ENCODE results near the gene NKD2. TPM values are rescaled to one million over a fixed set of nuclear protein-coding genes. Genes with fewer than 3 reads are reported as not detected.
A peak's percentile ranks its signal among the peaks of the same experiment; 100 is the strongest.

The NKD2 gene
- total RNA-seq, 1 donor from 2014 or later: 1.7 TPM

GRCh38 chr5:962386-962785 lies 46.2 kb upstream of the NKD2 start:
- no peak for TF ChIP-seq CTCF (IDR thresholded peaks at IDR 0.05; ENCODE audit: insufficient read depth, low read length, poor library complexity, severe bottlenecking)
- no peak overlapping the region for H3K4me3 ChIP-seq (ENCODE audit: low read depth, low read length)
- no peak for DNase-seq (ENCODE audit: low read depth)
- H3K36me3 ChIP-seq (ENCODE audit: control insufficient read depth, insufficient read depth, low read length): no peaks in the 10 kb centered on the region
- H3K27me3 ChIP-seq (ENCODE audit: control insufficient read depth, insufficient read depth, low read length): peaks cover 51% of the 10 kb centered on the region

GRCh38 chr5:962801-963200 lies 45.8 kb upstream of the NKD2 start:
- no peak for TF ChIP-seq CTCF (IDR thresholded peaks at IDR 0.05; ENCODE audit: insufficient read depth, low read length, poor library complexity, severe bottlenecking)
- peaks cover 52% of the 10 kb centered on the region for H3K27me3 ChIP-seq (ENCODE audit: control insufficient read depth, insufficient read depth, low read length)
- H3K36me3 ChIP-seq (ENCODE audit: control insufficient read depth, insufficient read depth, low read length): no peaks in the 10 kb centered on the region
- no peak for DNase-seq (ENCODE audit: low read depth)
- no peak overlapping the region for H3K4me3 ChIP-seq (ENCODE audit: low read depth, low read length)

- Histone ChIP-seq H3K36me3 (ENCODE audit: control insufficient read depth, insufficient read depth, low read length) (no peaks in the 10 kb centered on the region), H3K27me3 (ENCODE audit: control insufficient read depth, insufficient read depth, low read length) (peaks cover 55% of the 10 kb centered on the region), H3K4me3 (ENCODE audit: low read depth, low read length) (no peak overlapping the region)
- DNase-seq (ENCODE audit: low read depth): no peak
- TF ChIP-seq CTCF (IDR thresholded peaks at IDR 0.05; ENCODE audit: insufficient read depth, low read length, poor library complexity, severe bottlenecking): no peak
Measured at GRCh38 chr5:963310-963672, 45.3 kb upstream of the NKD2 start.

GRCh38 chr5:963673-964531 lies 44.7 kb upstream of the NKD2 start:
- peaks cover 58% of the 10 kb centered on the region for H3K27me3 ChIP-seq (ENCODE audit: control insufficient read depth, insufficient read depth, low read length)
- DNase-seq (ENCODE audit: low read depth): peak; percentile 14
- no peaks in the 10 kb centered on the region for H3K36me3 ChIP-seq (ENCODE audit: control insufficient read depth, insufficient read depth, low read length)
- no peak for TF ChIP-seq CTCF (IDR thresholded peaks at IDR 0.05; ENCODE audit: insufficient read depth, low read length, poor library complexity, severe bottlenecking)
- H3K4me3 ChIP-seq (ENCODE audit: low read depth, low read length): no peak overlapping the region

- no peak for TF ChIP-seq CTCF (IDR thresholded peaks at IDR 0.05; ENCODE audit: insufficient read depth, low read length, poor library complexity, severe bottlenecking)
- no peak for DNase-seq (ENCODE audit: low read depth)
- peaks cover 59% of the 10 kb centered on the region for H3K27me3 ChIP-seq (ENCODE audit: control insufficient read depth, insufficient read depth, low read length)
Measured at GRCh38 chr5:964821-965220, 43.8 kb upstream of the NKD2 start.

More at GRCh38 chr5:964821-965220, 43.8 kb upstream of the NKD2 start:
- H3K4me3 ChIP-seq (ENCODE audit: low read depth, low read length): no peak overlapping the region
- H3K36me3 ChIP-seq (ENCODE audit: control insufficient read depth, insufficient read depth, low read length): no peaks in the 10 kb centered on the region
